B cell (primary cell): ENCODE measurements around the gene TEX261. TPM values are rescaled to one million over a fixed set of nuclear protein-coding genes. Genes with fewer than 3 reads are reported as not detected.

Experiments used
- ATAC-seq: fragments of 200-7000 bp; cut with Tn5 transposase; one replicate; pipeline ENCODE4 v1.10.0; 2021; ENCODE audit warnings: low read depth, mild to moderate bottlenecking, moderate number of reproducible peaks, moderate library complexity
- CTCF ChIA-PET: fragments of 350-600 bp; sonication (Branson Sonifier 250); formaldehyde crosslinking; loops from one replicate; lab custom pipeline; 2021; ENCODE audit warnings: antibody characterized with exemption, inconsistent platforms; lab: Charles Lee
- POLR2A ChIA-PET: fragments of 350-600 bp; sonication (Branson Sonifier 250); formaldehyde crosslinking; loops from one replicate; lab custom pipeline; 2021; ENCODE audit warnings: antibody characterized with exemption; lab: Charles Lee
- DNase-seq: peaks from one replicate; pipeline ENCODE4 v3.0.0; 2013
- H2AFZ ChIP-seq: 2 replicates; pipeline ENCODE4 v1.6.1; 2012; ENCODE audit warnings: mild to moderate bottlenecking, low read depth, low read length; ENCODE audit not compliant: insufficient read depth, poor library complexity, severe bottlenecking
- H3K27ac ChIP-seq, 2 donors: 1 replicate in 1 of 2; 2 replicates in 1 of 2; pipeline ENCODE4 v1.5.1; 2012 to 2013; ENCODE audit warnings: low read length in 2 of 2, mild to moderate bottlenecking in 2 of 2, moderate library complexity in 1 of 2
- H3K27me3 ChIP-seq, 4 experiments: fragments of 200-600 bp in 1 of 4; sonication (generic) in 1 of 4; replicated peaks in 1 of 4; 1 replicate in 2 of 4; 2 replicates in 2 of 4; pipeline versions ENCODE4 v1.6.1 to v1.7.0; 2013 to 2016; ENCODE audit warnings: low read length in 3 of 4, mild to moderate bottlenecking in 2 of 4, mixed read lengths in 1 of 4, moderate library complexity in 1 of 4; ENCODE audit not compliant: insufficient read depth in 4 of 4, control insufficient read depth in 3 of 4; ENCODE audit errors: control extremely low read depth in 1 of 4
- H3K36me3 ChIP-seq, 2 experiments: replicated peaks in 1 of 2; 1 replicate in 1 of 2; 2 replicates in 1 of 2; pipeline versions ENCODE4 v1.6.1 to v1.7.1; 2013; ENCODE audit warnings: low read length in 1 of 2; ENCODE audit not compliant: insufficient read depth in 2 of 2, control insufficient read depth in 1 of 2; ENCODE audit errors: control extremely low read depth in 1 of 2, extremely low read depth in 1 of 2
- H3K4me1 ChIP-seq, 2 donors: fragments of 200-600 bp in 1 of 2; sonication (generic) in 1 of 2; 1 replicate in 1 of 2; 2 replicates in 1 of 2; pipeline versions ENCODE4 v1.5.1 to v1.6.1; 2013 to 2017; ENCODE audit warnings: low read length in 2 of 2; ENCODE audit not compliant: control insufficient read depth in 2 of 2, insufficient read depth in 2 of 2
- H3K4me2 ChIP-seq: replicated peaks from 2 replicates; pipeline ENCODE3; 2012; ENCODE audit warnings: mild to moderate bottlenecking, low read depth, low read length; ENCODE audit not compliant: poor library complexity, severe bottlenecking
- H3K4me3 ChIP-seq, 5 experiments: fragments of 200-600 bp in 1 of 5; sonication (generic) in 1 of 5; 1 replicate in 3 of 5; 2 replicates in 2 of 5; pipeline versions ENCODE4 v1.5.1 to v1.7.0; 2011 to 2016; ENCODE audit warnings: low read length in 4 of 5, mild to moderate bottlenecking in 4 of 5, low read depth in 2 of 5, control low read depth in 1 of 5, moderate library complexity in 1 of 5; ENCODE audit not compliant: insufficient read depth in 1 of 5; ENCODE audit errors: control extremely low read depth in 1 of 5, extremely low read depth in 1 of 5
- H3K79me2 ChIP-seq: fragments of 200-600 bp; sonication (generic); one replicate; pipeline ENCODE4 v1.6.0; 2016; ENCODE audit warnings: low read length; ENCODE audit not compliant: control insufficient read depth, insufficient read depth
- H3K9ac ChIP-seq: fragments of 200-600 bp; sonication (generic); 2 replicates; pipeline ENCODE4 v1.6.1; 2017; ENCODE audit warnings: mild to moderate bottlenecking, low read length, moderate library complexity
- H3K9me3 ChIP-seq, 3 donors: one replicate each; pipeline versions ENCODE4 v1.6.1 to v1.7.1; 2013; ENCODE audit warnings: low read length in 2 of 3; ENCODE audit not compliant: control insufficient read depth in 2 of 3, insufficient read depth in 1 of 3; ENCODE audit errors: control extremely low read depth in 1 of 3
- H4K20me1 ChIP-seq: 2 replicates; pipeline ENCODE4 v1.6.0; 2012; ENCODE audit warnings: mild to moderate bottlenecking, low read length; ENCODE audit not compliant: insufficient read depth, control insufficient read depth, poor library complexity, severe bottlenecking
- H3K27ac Mint-ChIP-seq: one replicate; pipeline ENCODE4 v1.8.0; 2021; ENCODE audit warnings: mixed read lengths
- H3K27me3 Mint-ChIP-seq: one replicate; pipeline ENCODE4 v1.8.0; 2021; ENCODE audit warnings: mixed read lengths
- H3K4me1 Mint-ChIP-seq: one replicate; pipeline ENCODE4 v1.8.0; 2021; ENCODE audit warnings: mixed read lengths
- H3K4me3 Mint-ChIP-seq: one replicate; pipeline ENCODE4 v1.8.0; 2021; ENCODE audit warnings: mixed read lengths
- H3K9me3 Mint-ChIP-seq: one replicate; pipeline ENCODE4 v1.8.0; 2022; ENCODE audit warnings: mixed read lengths; ENCODE audit not compliant: insufficient read depth
- EZH2 ChIP-seq: IDR thresholded peaks from 2 replicates; pipeline ENCODE4 v1.6.1; 2012; ENCODE audit warnings: borderline replicate concordance, low read depth, mild to moderate bottlenecking, moderate library complexity, low read length; ENCODE audit not compliant: insufficient read depth, poor library complexity, severe bottlenecking
- WGBS: methylation state at CpG from one replicate; pipeline ENCODE4 v1.1.5; 2013; ENCODE audit warnings: missing lambda C conversion rate; ENCODE audit not compliant: insufficient coverage; 5-methylcytosine and 5-hydroxymethylcytosine counted together
- intact Hi-C: fragments of 100-400 bp; cut with micrococcal nuclease; formaldehyde crosslinking; loops from one replicate; pipeline ENCODE4 v1.10.0; 2022
- polyA plus RNA-seq: library from polyadenylated mRNA; depleted of rRNA; stranded (reverse); fragments of >200 nt; gene quantifications from 2 replicates; pipeline ENCODE4 v1.2.3, GENCODE V29; 2012
- total RNA-seq, 2 donors: library from RNA; stranded (reverse); fragments of 120-200 nt in 1 of 2; gene quantifications; 1 replicate in 1 of 2; 2 replicates in 1 of 2; pipeline versions ENCODE4 v1.2.3 to v1.2.4, GENCODE V29; 2013 to 2022
- TF ChIP-seq, protein P1 (sequence below): fragments of 200-600 bp; IDR thresholded peaks from one replicate; pipeline ENCODE4 v1.8.0; 2022; ENCODE audit warnings: antibody characterized with exemption, mild to moderate bottlenecking

TEX261 gene
- total and polyA plus RNA-seq, 2 donors (not counting 1 experiment from before 2014, with no cell fraction given), result 29.0 to 56.4 TPM

DNA sequence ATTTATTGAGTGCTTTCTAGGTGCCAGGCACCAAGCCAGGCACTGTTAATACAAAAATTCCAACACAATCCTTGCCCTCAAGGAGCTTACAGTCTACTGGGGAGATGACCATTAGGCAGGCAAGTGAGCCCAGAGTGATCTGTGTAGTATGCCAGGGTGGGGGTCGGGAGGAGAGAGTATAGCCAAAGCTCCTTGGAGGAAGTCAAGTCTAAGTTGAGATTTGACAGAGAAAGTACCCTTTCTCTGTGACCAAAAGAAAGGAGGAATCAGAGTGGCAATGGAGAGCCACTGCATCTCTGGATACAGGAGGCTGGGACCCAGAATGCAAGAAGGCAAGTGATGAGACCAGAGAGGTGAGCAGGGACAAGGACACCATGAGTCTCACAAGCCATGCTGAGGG, 8.7 kb downstream of the TEX261 start:
- H3K4me2 ChIP-seq, result no peak overlapping the region
- H3K27ac ChIP-seq, result no peak overlapping the region
- H2AFZ ChIP-seq, result no peak overlapping the region
- Mint-ChIP-seq H3K27ac (no peak overlapping the region), H3K27me3 (no peaks in the 10 kb centered on the region), H3K4me3 (no peak overlapping the region), H3K9me3 (no peaks in the 10 kb centered on the region), H3K4me1 (peaks cover 12% of the 10 kb centered on the region)
- peaks cover 1 to 45% of the 10 kb centered on the region in 2 experiments for H3K36me3 ChIP-seq
- POLR2A ChIA-PET, result no interaction called here
- H3K4me1 ChIP-seq, result peaks cover 7 to 8% of the 10 kb centered on the region in 2 donors
- intact Hi-C loops, result loop anchor here (1.0 kb wide), 1 partner anchor 9 kb away; no protein-coding TSS in a partner anchor
- CTCF ChIA-PET, result interaction anchor here (1.0 to 6.6 kb wide), 3 partner anchors 8 to 20 kb away, joined by 3 to 44 read pairs (median 3); no protein-coding TSS in a partner anchor
- no peak for TF ChIP-seq EZH2
- TF ChIP-seq, protein P1, sequence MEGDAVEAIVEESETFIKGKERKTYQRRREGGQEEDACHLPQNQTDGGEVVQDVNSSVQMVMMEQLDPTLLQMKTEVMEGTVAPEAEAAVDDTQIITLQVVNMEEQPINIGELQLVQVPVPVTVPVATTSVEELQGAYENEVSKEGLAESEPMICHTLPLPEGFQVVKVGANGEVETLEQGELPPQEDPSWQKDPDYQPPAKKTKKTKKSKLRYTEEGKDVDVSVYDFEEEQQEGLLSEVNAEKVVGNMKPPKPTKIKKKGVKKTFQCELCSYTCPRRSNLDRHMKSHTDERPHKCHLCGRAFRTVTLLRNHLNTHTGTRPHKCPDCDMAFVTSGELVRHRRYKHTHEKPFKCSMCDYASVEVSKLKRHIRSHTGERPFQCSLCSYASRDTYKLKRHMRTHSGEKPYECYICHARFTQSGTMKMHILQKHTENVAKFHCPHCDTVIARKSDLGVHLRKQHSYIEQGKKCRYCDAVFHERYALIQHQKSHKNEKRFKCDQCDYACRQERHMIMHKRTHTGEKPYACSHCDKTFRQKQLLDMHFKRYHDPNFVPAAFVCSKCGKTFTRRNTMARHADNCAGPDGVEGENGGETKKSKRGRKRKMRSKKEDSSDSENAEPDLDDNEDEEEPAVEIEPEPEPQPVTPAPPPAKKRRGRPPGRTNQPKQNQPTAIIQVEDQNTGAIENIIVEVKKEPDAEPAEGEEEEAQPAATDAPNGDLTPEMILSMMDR, result no peak
- ATAC-seq (no peak), DNase-seq (no peak)
- no peaks in the 10 kb centered on the region for H3K79me2 ChIP-seq
- no peak overlapping the region for H3K4me3 ChIP-seq
- WGBS, result 92% methylated on average over 1 of the region's 1 CpG
- H3K9me3 ChIP-seq, result no peaks in the 10 kb centered on the region
- H3K27me3 ChIP-seq, result no peaks in the 10 kb centered on the region
- no peaks in the 10 kb centered on the region for H4K20me1 ChIP-seq
- H3K9ac ChIP-seq, result no peak overlapping the region

DNA sequence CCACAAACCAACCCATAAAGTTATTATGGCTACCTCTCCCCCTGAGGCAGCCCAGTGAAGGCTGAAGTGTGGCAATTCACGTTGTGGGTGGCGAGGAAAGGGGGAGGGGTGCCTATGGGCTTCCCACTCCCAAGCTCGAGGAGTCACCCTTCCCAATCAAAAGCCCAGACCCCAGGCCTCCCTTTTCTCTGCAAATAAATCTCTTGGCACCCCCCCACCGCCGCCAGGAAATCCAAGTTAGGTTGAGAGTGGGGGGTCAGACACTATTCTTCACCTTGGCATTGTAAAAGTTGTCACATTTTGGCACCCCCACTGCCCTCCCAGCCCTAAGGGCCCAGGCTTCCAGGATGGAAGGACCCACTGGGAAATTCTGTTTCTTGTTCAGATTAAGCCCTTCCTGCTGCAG, 9.4 kb downstream of the TEX261 start:
- H3K4me3 Mint-ChIP-seq, result no peak overlapping the region
- no peaks in the 10 kb centered on the region for H3K9me3 Mint-ChIP-seq
- H3K9ac ChIP-seq, result no peak overlapping the region
- ChIA-PET CTCF (interaction anchor here (1.0 to 6.6 kb wide), 5 partner anchors 9 to 20 kb away, joined by 3 to 44 read pairs (median 5); no protein-coding TSS in a partner anchor), POLR2A (no interaction called here)
- peaks cover 1 to 41% of the 10 kb centered on the region in 2 experiments for H3K36me3 ChIP-seq
- H3K27me3 Mint-ChIP-seq, result no peaks in the 10 kb centered on the region
- H3K27me3 ChIP-seq, result no peaks in the 10 kb centered on the region
- 57% methylated on average over 2 of the region's 5 CpGs for WGBS
- no peaks in the 10 kb centered on the region for H4K20me1 ChIP-seq
- H3K9me3 ChIP-seq, result no peaks in the 10 kb centered on the region
- no peak overlapping the region for H3K27ac Mint-ChIP-seq
- H2AFZ ChIP-seq, result no peak overlapping the region
- peaks cover 7 to 8% of the 10 kb centered on the region in 2 donors for H3K4me1 ChIP-seq
- H3K4me2 ChIP-seq, result no peak overlapping the region
- no peaks in the 10 kb centered on the region for H3K79me2 ChIP-seq
- H3K27ac ChIP-seq, result no peak overlapping the region
- ATAC-seq (no peak), DNase-seq (no peak)
- TF ChIP-seq, protein P1, result no peak
- TF ChIP-seq EZH2, result no peak
- no peak overlapping the region for H3K4me3 ChIP-seq
- intact Hi-C loops, result loop anchor here (1.0 kb wide), 1 partner anchor 10 kb away; no protein-coding TSS in a partner anchor
- H3K4me1 Mint-ChIP-seq, result peaks cover 10% of the 10 kb centered on the region
